SJCRH30 (cell line): ENCODE measurements around the gene TNNI2. TPM values are rescaled to one million over a fixed set of nuclear protein-coding genes. Genes with fewer than 3 reads are reported as not detected.

Source experiments
- DNase-seq, 2 experiments: peaks; one replicate each; pipeline ENCODE4 v3.0.0-alpha.2; 2015 to 2020
- H3K27ac ChIP-seq: fragments of 250-450 bp; sonication (Bioruptor Pico); 2 replicates; pipeline ENCODE4 v1.5.1; 2020; ENCODE audit warnings: mild to moderate bottlenecking, moderate library complexity
- H3K27me3 ChIP-seq: fragments of 250-450 bp; sonication (Bioruptor Pico); 2 replicates; pipeline ENCODE4 v1.5.1; 2020; ENCODE audit warnings: mild to moderate bottlenecking, moderate library complexity
- H3K36me3 ChIP-seq: fragments of 250-450 bp; sonication (Bioruptor Pico); 2 replicates; pipeline ENCODE4 v1.5.1; 2020; ENCODE audit warnings: mild to moderate bottlenecking, moderate library complexity
- H3K4me1 ChIP-seq: fragments of 250-450 bp; sonication (Bioruptor Pico); 2 replicates; pipeline ENCODE4 v1.5.1; 2020; ENCODE audit warnings: mild to moderate bottlenecking, moderate library complexity
- H3K4me3 ChIP-seq: fragments of 250-450 bp; sonication (Bioruptor Pico); 2 replicates; pipeline ENCODE4 v1.5.1; 2020; ENCODE audit warnings: mild to moderate bottlenecking, moderate library complexity
- H3K9me3 ChIP-seq: fragments of 250-450 bp; sonication (Bioruptor Pico); replicated peaks from 2 replicates; pipeline ENCODE4 v1.5.1; 2020; ENCODE audit warnings: mild to moderate bottlenecking, moderate library complexity
- total RNA-seq: library from RNA; depleted of rRNA; stranded (reverse); fragments of >200 nt; shearing (Covaris generic); gene quantifications from 2 replicates; pipeline ENCODE4 v1.2.3, GENCODE V29; 2014

The TNNI2 gene
- total RNA-seq, 1 experiment from 2014 or later, result 20.5 TPM

GRCh38 chr11:1864231-1864630 is 25.4 kb downstream of the TNNI2 start:
- no peak for DNase-seq
- no peak overlapping the region for H3K4me3 ChIP-seq
- peaks cover 25% of the 10 kb centered on the region for H3K4me1 ChIP-seq
- H3K9me3 ChIP-seq, result no peaks in the 10 kb centered on the region
- peaks cover 20% of the 10 kb centered on the region for H3K27me3 ChIP-seq
- no peak overlapping the region for H3K27ac ChIP-seq
- no peaks in the 10 kb centered on the region for H3K36me3 ChIP-seq

DNA sequence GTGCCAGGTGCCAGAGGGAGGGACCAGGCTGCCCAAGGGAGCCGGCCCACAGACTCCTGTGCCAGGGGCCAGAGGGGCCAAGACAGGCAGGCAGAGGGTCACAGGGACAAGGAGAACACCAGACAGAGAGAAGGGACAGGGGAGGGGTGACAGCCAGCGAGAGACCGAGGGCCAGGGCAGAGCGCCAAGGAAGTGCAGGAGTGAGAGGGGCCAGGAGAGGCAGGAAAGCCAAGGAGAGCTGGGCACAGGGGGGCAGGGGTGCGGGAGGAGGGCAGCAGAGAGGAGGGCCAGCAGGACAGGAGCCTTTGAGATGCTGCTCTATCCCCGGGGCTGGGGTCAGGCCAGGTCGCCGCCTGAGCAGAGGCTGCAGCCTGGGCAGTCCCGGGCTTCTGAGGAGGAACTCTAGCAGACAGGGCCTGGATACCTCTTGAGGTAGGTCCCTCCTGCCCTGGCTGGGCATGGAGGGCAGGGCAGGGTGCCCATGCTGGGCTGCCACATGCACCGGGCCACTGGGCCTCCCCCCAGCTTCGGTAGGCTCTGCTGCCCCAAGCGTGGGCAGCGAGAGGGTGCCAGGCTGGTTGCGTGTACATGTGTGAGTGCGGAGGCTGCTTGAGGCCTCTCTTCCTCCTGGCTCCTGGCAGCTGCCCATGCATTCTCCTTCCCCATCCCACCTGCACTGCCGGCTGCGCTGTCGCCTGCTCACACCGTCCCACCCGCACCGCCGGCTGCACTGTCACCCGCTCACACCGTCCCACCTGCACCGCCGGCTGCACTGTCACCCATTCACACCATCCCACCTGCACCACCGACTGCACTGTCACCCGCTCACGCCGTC is 26.3 kb downstream of the TNNI2 start:
- Histone ChIP-seq H3K36me3 (no peaks in the 10 kb centered on the region), H3K4me3 (no peak overlapping the region), H3K27me3 (peaks cover 28% of the 10 kb centered on the region), H3K4me1 (peaks cover 26% of the 10 kb centered on the region), H3K9me3 (no peaks in the 10 kb centered on the region), H3K27ac (no peak overlapping the region)
- DNase-seq, result no peak

GRCh38 chr11:1866226-1866625 is 27.4 kb downstream of the TNNI2 start:
- H3K4me1 ChIP-seq, result peaks cover 34% of the 10 kb centered on the region
- H3K27ac ChIP-seq, result no peak overlapping the region
- H3K27me3 ChIP-seq, result peaks cover 29% of the 10 kb centered on the region
- H3K9me3 ChIP-seq, result no peaks in the 10 kb centered on the region
- H3K4me3 ChIP-seq, result no peak overlapping the region
- no peaks in the 10 kb centered on the region for H3K36me3 ChIP-seq
- DNase-seq, result no peak

GRCh38 chr11:1866776-1867175 is 28.0 kb downstream of the TNNI2 start:
- no peak overlapping the region for H3K27ac ChIP-seq
- H3K36me3 ChIP-seq, result no peaks in the 10 kb centered on the region
- peaks cover 29% of the 10 kb centered on the region for H3K27me3 ChIP-seq
- no peaks in the 10 kb centered on the region for H3K9me3 ChIP-seq
- H3K4me3 ChIP-seq, result no peak overlapping the region
- peaks cover 37% of the 10 kb centered on the region for H3K4me1 ChIP-seq
- DNase-seq, result no peak

GRCh38 chr11:1867381-1867780 is 28.6 kb downstream of the TNNI2 start:
- DNase-seq, result no peak
- H3K27me3 ChIP-seq, result peaks cover 26% of the 10 kb centered on the region
- H3K36me3 ChIP-seq, result no peaks in the 10 kb centered on the region
- no peaks in the 10 kb centered on the region for H3K9me3 ChIP-seq
- H3K27ac ChIP-seq, result no peak overlapping the region
- H3K4me3 ChIP-seq, result no peak overlapping the region
- peaks cover 37% of the 10 kb centered on the region for H3K4me1 ChIP-seq

- Histone ChIP-seq H3K9me3 (no peaks in the 10 kb centered on the region), H3K4me1 (peaks cover 37% of the 10 kb centered on the region), H3K27me3 (peaks cover 26% of the 10 kb centered on the region), H3K4me3 (no peak overlapping the region), H3K27ac (no peak overlapping the region), H3K36me3 (no peaks in the 10 kb centered on the region)
- DNase-seq, result no peak
These were observed 29.4 kb downstream of the TNNI2 start for GRCh38 chr11:1868056-1868635.

DNA sequence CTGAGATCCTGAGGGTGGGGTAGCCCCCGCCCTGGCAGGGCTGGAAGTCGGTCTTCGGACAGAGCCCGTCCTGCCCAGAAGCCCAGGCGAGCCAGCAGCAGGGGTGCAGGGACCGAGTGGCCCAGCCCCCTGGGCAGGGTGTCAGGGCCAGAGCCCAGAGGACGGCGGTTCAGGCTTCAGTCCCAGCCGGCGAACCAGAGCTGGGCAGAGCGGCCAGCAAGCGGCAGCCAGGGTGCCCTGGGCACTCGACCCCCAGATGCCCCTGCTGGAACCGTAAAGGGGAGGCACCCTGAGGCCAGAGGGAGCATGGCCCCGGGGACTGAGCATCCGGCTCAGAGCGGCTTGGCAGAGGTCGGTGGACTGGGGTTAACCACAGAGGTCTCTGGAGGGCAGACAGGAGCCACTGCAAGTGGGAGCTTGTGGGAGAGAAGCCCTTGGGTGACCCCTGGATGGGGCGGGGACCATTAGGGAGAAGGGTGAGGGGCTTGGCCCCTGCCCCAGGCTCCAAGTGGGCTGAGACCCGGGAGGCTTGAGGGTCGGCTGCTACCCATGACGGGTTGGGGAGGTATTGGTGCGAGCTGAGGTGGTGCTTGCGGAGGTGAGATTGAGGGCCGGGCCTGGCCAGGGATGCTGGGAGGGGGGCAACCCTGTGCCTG is 30.0 kb downstream of the TNNI2 start:
- no peaks in the 10 kb centered on the region for H3K9me3 ChIP-seq
- H3K27me3 ChIP-seq, result peaks cover 20% of the 10 kb centered on the region
- DNase-seq, result no peak
- H3K36me3 ChIP-seq, result no peaks in the 10 kb centered on the region
- H3K4me1 ChIP-seq, result peaks cover 34% of the 10 kb centered on the region
- H3K4me3 ChIP-seq, result no peak overlapping the region
- H3K27ac ChIP-seq, result no peak overlapping the region

DNA sequence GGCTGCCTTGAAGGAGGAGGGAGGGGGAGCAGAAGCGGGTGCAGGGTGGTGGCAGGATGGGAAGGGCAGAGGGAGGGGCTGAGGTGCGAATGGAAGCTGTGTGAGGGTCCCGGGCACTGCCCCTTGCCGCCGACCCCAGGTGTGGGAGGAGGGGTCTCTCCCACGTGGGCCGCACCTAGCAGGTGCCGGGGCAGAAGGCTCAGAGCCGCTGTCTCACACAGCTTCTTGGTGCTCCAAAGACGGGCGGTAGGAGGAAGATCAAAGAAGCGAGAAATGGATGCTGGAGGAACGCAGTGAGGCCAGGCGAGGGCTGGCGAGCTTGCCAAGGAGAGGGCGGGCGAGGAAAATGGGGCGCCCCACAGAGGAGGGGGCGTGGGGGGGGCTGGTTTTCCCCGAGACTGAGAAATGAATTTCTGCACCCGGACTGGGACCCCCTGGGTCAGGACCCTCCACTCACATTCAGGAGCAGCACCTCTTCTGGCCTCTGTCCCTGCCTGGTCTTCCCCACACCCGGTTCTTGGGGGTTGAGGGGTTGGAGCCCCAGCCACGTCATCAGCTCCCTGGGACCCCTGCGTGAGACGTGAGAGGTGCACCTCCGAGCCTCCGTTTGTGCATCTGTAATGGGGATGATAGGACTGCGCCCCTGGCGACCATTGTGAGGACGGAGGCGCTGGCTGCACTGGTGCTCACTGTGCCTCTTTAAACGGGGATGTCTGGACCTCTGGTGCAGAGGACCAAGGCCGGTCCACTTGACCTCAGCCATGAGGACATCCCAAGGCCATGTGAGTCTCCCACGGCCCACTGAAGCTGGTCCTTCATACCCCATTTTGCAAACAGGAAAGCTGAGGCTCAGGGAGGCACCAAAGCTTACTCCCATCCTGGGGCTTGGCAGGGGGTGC is 30.9 kb downstream of the TNNI2 start:
- H3K9me3 ChIP-seq, result no peaks in the 10 kb centered on the region
- H3K36me3 ChIP-seq, result no peaks in the 10 kb centered on the region
- peaks cover 27% of the 10 kb centered on the region for H3K4me1 ChIP-seq
- no peak overlapping the region for H3K4me3 ChIP-seq
- no peak overlapping the region for H3K27ac ChIP-seq
- DNase-seq, result no peak
- peaks cover 18% of the 10 kb centered on the region for H3K27me3 ChIP-seq

DNA sequence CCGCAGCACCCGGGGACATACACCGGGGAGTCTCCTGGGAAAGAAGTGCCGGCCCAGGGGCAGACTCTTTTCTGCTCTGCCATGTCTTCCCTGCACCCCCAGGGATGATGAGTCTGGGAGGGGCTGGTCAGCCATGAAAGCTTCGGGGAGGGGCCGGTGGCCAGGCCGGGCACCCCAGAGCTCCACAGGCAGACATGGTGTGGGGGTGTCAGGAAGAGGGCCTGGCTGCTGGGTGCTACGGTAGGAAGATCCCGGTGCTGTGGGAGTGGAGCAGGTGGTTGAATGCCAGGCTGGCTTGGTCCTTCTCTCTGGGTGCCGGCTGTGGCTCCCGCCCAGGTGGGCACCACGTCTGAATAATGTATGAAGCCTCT is 31.5 kb downstream of the TNNI2 start:
- H3K27ac ChIP-seq, result no peak overlapping the region
- H3K4me1 ChIP-seq, result peaks cover 25% of the 10 kb centered on the region
- H3K9me3 ChIP-seq, result no peaks in the 10 kb centered on the region
- DNase-seq, result no peak
- no peaks in the 10 kb centered on the region for H3K36me3 ChIP-seq
- no peak overlapping the region for H3K4me3 ChIP-seq
- peaks cover 16% of the 10 kb centered on the region for H3K27me3 ChIP-seq

DNA sequence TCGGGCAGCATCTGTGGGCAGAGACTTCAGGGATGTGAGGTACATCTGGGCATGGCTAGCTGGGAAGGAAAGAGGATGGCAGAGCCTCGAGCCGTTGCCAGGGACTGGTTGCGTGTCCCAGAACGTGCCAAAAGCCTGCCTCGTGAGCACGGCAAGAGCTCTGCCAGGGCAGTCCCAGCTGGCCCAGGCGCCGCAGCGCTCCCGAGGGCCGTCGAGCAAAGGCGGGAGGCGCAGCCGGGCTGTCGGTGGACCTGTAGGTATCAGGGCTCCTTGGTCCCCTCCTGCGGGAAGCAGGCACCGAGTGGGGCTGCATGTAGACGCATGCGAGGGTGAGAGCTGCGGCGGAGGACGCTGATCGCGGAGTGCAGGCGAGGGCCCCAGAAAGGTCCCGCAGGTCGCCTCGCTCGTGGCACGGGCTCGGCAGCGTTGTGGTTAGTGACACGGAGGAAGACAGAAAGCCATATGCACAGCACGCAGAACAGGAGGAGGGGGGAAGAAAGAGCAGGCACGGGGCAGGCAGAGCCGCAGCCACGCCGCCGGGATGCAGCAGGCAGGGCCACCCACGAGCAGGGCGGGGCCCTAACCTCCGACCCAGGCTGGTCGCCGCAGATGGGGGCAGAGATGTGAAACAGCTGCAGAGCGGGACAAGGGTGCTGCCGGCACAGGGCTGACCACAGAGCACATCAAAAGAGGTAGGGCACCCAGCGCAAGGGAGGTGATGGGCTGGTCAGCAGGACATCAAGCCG is 32.1 kb downstream of the TNNI2 start:
- H3K27me3 ChIP-seq, result peaks cover 16% of the 10 kb centered on the region
- no peak overlapping the region for H3K27ac ChIP-seq
- no peaks in the 10 kb centered on the region for H3K36me3 ChIP-seq
- H3K4me1 ChIP-seq, result peaks cover 29% of the 10 kb centered on the region
- H3K9me3 ChIP-seq, result no peaks in the 10 kb centered on the region
- peak; percentile 85 to 91 for DNase-seq
- no peak overlapping the region for H3K4me3 ChIP-seq

GRCh38 chr11:1871531-1871930 is 32.8 kb downstream of the TNNI2 start:
- Histone ChIP-seq H3K9me3 (no peaks in the 10 kb centered on the region), H3K27ac (no peak overlapping the region), H3K27me3 (peaks cover 16% of the 10 kb centered on the region), H3K4me3 (no peak overlapping the region), H3K4me1 (peaks cover 32% of the 10 kb centered on the region), H3K36me3 (no peaks in the 10 kb centered on the region)
- no peak for DNase-seq

- no peak for DNase-seq
- Histone ChIP-seq H3K27me3 (peaks cover 16% of the 10 kb centered on the region), H3K4me1 (peaks cover 34% of the 10 kb centered on the region), H3K9me3 (no peaks in the 10 kb centered on the region), H3K4me3 (no peak overlapping the region), H3K27ac (no peak overlapping the region), H3K36me3 (no peaks in the 10 kb centered on the region)
These were observed 33.6 kb downstream of the TNNI2 start for GRCh38 chr11:1872267-1872985.

DNA sequence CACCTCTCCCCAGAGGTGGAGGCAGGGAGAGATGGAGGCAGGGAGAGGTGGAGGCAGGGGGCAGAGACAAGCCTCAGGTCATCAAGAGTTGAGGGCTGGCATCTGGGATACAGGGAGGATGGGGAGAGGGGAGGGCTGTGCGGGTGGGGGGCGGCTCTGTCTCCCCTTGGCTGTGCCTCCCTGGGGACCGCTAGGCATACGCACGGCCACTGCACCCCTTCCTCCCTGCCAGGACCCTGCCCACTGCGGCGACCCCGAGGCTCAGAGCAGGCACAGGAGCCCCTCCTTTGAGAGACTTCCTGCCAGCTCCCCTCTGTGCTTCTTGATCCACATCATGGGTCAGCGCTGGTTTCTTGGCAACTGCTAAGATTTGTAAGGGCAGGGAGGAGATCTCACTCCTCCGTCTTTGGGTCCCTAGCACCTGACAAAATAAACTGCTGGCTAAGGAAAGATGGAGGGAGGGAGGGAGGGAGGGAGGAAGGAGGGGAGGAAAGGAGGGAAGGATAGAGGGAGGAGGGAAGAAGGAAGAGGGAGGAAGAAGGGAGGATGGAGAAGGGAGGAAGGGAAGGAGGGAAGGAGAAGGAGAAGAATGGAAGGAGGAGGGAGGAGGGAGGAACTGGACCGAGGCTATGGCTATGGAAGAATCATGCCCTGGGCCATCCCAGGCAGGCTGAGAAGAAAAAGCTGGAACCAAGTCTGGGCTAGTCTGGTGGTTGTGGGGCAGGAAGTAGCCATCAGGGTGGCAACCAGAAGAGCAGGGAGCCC is 34.4 kb downstream of the TNNI2 start:
- no peak for DNase-seq
- Histone ChIP-seq H3K9me3 (no peaks in the 10 kb centered on the region), H3K36me3 (no peaks in the 10 kb centered on the region), H3K27ac (no peak overlapping the region), H3K4me3 (no peak overlapping the region), H3K27me3 (peaks cover 15% of the 10 kb centered on the region), H3K4me1 (peaks cover 42% of the 10 kb centered on the region)
